Measurements from ENCODE around the gene CPZ. TPM values are rescaled to one million over a fixed set of nuclear protein-coding genes. Genes with fewer than 3 reads are reported as not detected.

The CPZ gene
- polyA plus RNA-seq, 3 donors = not detected

GRCh38 chr4:8656711-8657380 is 64.3 kb downstream of the CPZ start:
- no peak overlapping the region for H3K9ac ChIP-seq (ENCODE audit: insufficient read depth, low read length, poor library complexity, severe bottlenecking)
- Mint-ChIP-seq H3K27me3 (ENCODE audit: low read depth in 3 of 3) (peaks cover 3 to 11% (median 5%) of the 10 kb centered on the region in 3 donors), H3K4me3 (no peak overlapping the region), H3K4me1 (no peaks in the 10 kb centered on the region), H3K27ac (no peak overlapping the region), H3K9me3 (peaks cover 0 to 4% (median 2%) of the 10 kb centered on the region in 7 donors), H3K36me3 (no peaks in the 10 kb centered on the region)
- H2AFZ ChIP-seq (ENCODE audit: insufficient read depth, low read depth, low read length, poor library complexity, severe bottlenecking) = no peak overlapping the region
- no peaks in the 10 kb centered on the region for H3K27me3 ChIP-seq (ENCODE audit: control insufficient read depth in 2 of 2, insufficient read depth in 2 of 2, low read length in 2 of 2)
- no peak for TF ChIP-seq CTCF (IDR thresholded peaks at IDR 0.05)
- WGBS (ENCODE audit: insufficient coverage) = 78% methylated on average over 9 of the region's 17 CpGs
- DNase-seq = no peak
- H3K4me2 ChIP-seq (replicated peaks; ENCODE audit: extremely low read depth, low read length, poor library complexity, severe bottlenecking) = no peak overlapping the region
- intact Hi-C loops (cut with micrococcal nuclease) = no loop called here
- no peaks in the 10 kb centered on the region for H3K79me2 ChIP-seq (ENCODE audit: insufficient read depth, low read length)
- no peaks in the 10 kb centered on the region for H3K36me3 ChIP-seq (replicated peaks in 1 of 2; ENCODE audit: control insufficient read depth in 1 of 2, insufficient read depth in 2 of 2, low read length in 2 of 2)
- H3K9me3 ChIP-seq (replicated peaks in 1 of 2; ENCODE audit: control insufficient read depth in 1 of 2, insufficient read depth in 1 of 2, low read length in 2 of 2) = no peaks in the 10 kb centered on the region
- H4K20me1 ChIP-seq (ENCODE audit: insufficient read depth, low read length) = no peaks in the 10 kb centered on the region
- no peak overlapping the region for H3K27ac ChIP-seq (ENCODE audit: low read depth in 1 of 2, low read length in 2 of 2)
- H3K4me3 ChIP-seq (replicated peaks in 1 of 3; ENCODE audit: low read depth in 2 of 3, low read length in 3 of 3) = no peak overlapping the region
- H3K4me1 ChIP-seq (ENCODE audit: control insufficient read depth in 1 of 2, insufficient read depth in 2 of 2, low read length in 2 of 2) = no peaks in the 10 kb centered on the region

- WGBS (ENCODE audit: insufficient coverage) = 78% methylated on average over 5 of the region's 11 CpGs
- no peak overlapping the region for H3K4me3 ChIP-seq (replicated peaks in 1 of 3; ENCODE audit: low read depth in 2 of 3, low read length in 3 of 3)
- no peaks in the 10 kb centered on the region for H4K20me1 ChIP-seq (ENCODE audit: insufficient read depth, low read length)
- no peak for DNase-seq
- Mint-ChIP-seq H3K9me3 (peaks cover 0 to 4% (median 2%) of the 10 kb centered on the region in 7 donors), H3K4me3 (no peak overlapping the region), H3K36me3 (no peaks in the 10 kb centered on the region), H3K27ac (no peak overlapping the region), H3K4me1 (no peaks in the 10 kb centered on the region), H3K27me3 (ENCODE audit: low read depth in 3 of 3) (peaks cover 4 to 11% (median 9%) of the 10 kb centered on the region in 3 donors)
- TF ChIP-seq CTCF (IDR thresholded peaks at IDR 0.05) = no peak
- H3K27me3 ChIP-seq (ENCODE audit: control insufficient read depth in 2 of 2, insufficient read depth in 2 of 2, low read length in 2 of 2) = no peaks in the 10 kb centered on the region
- intact Hi-C loops (cut with micrococcal nuclease) = no loop called here
- H3K9me3 ChIP-seq (replicated peaks in 1 of 2; ENCODE audit: control insufficient read depth in 1 of 2, insufficient read depth in 1 of 2, low read length in 2 of 2) = no peaks in the 10 kb centered on the region
- H2AFZ ChIP-seq (ENCODE audit: insufficient read depth, low read depth, low read length, poor library complexity, severe bottlenecking) = no peak overlapping the region
- H3K27ac ChIP-seq (ENCODE audit: low read depth in 1 of 2, low read length in 2 of 2) = no peak overlapping the region
- H3K4me1 ChIP-seq (ENCODE audit: control insufficient read depth in 1 of 2, insufficient read depth in 2 of 2, low read length in 2 of 2) = no peaks in the 10 kb centered on the region
- no peaks in the 10 kb centered on the region for H3K36me3 ChIP-seq (replicated peaks in 1 of 2; ENCODE audit: control insufficient read depth in 1 of 2, insufficient read depth in 2 of 2, low read length in 2 of 2)
- no peaks in the 10 kb centered on the region for H3K79me2 ChIP-seq (ENCODE audit: insufficient read depth, low read length)
- H3K9ac ChIP-seq (ENCODE audit: insufficient read depth, low read length, poor library complexity, severe bottlenecking) = no peak overlapping the region
- H3K4me2 ChIP-seq (replicated peaks; ENCODE audit: extremely low read depth, low read length, poor library complexity, severe bottlenecking) = no peak overlapping the region
These were observed 65.0 kb downstream of the CPZ start for GRCh38 chr4:8657381-8658088.
